Ishikawa (cell line): ENCODE results near the gene MAP3K5.

ENCODE experiments used
- CEBPB ChIP-seq: IDR thresholded peaks from 2 replicates; pipeline ENCODE4 v1.6.1; 2012
- EGR1 ChIP-seq: IDR thresholded peaks from 2 replicates; pipeline ENCODE4 v1.6.1; 2012
- EP300 ChIP-seq: IDR thresholded peaks from 2 replicates; pipeline ENCODE4 v1.6.1; 2012; ENCODE audit warnings: borderline replicate concordance
- FOXM1 ChIP-seq: IDR thresholded peaks from 2 replicates; pipeline ENCODE4 v1.6.1; 2012; ENCODE audit warnings: low read depth, borderline replicate concordance
- MAX ChIP-seq: IDR thresholded peaks from 2 replicates; pipeline ENCODE4 v1.6.1; 2012
- NFIC ChIP-seq: IDR thresholded peaks from 2 replicates; pipeline ENCODE4 v1.6.1; 2012
- RAD21 ChIP-seq: IDR thresholded peaks from 2 replicates; pipeline ENCODE4 v1.6.1; 2012; ENCODE audit warnings: low read depth
- TAF1 ChIP-seq: IDR thresholded peaks from 2 replicates; pipeline ENCODE4 v1.6.1; 2012; ENCODE audit warnings: low read depth, mild to moderate bottlenecking
- TEAD4 ChIP-seq: IDR thresholded peaks from 2 replicates; pipeline ENCODE4 v1.6.1; 2012
- USF1 ChIP-seq: IDR thresholded peaks from 2 replicates; pipeline ENCODE4 v1.6.1; 2012
- YY1 ChIP-seq: IDR thresholded peaks from 2 replicates; pipeline ENCODE4 v1.6.1; 2012; ENCODE audit warnings: low read depth
- ZBTB7A ChIP-seq: IDR thresholded peaks from 2 replicates; pipeline ENCODE4 v1.6.1; 2012; ENCODE audit warnings: low read depth

GRCh38 chr6:136766274-136766673 lies 26.0 kb downstream of the MAP3K5 start:
- TF ChIP-seq RAD21, result no peak
- no peak for TF ChIP-seq EGR1
- no peak for TF ChIP-seq CEBPB
- TF ChIP-seq TEAD4, result no peak
- TF ChIP-seq ZBTB7A, result no peak
- TF ChIP-seq FOXM1, result no peak
- TF ChIP-seq USF1, result no peak
- no peak for TF ChIP-seq EP300
- no peak for TF ChIP-seq NFIC
- TF ChIP-seq MAX, result no peak
- no peak for TF ChIP-seq TAF1
- TF ChIP-seq YY1, result no peak
